IMR-90 (cell line): ENCODE data around the gene UBN1. TPM values are rescaled to one million over a fixed set of nuclear protein-coding genes. Genes with fewer than 3 reads are reported as not detected.

ENCODE experiments used
- ATAC-seq: fragments of 200-7000 bp; cut with Tn5 transposase; 2 replicates; pipeline ENCODE4 v1.9.1; 2020; ENCODE audit warnings: low read depth, mild to moderate bottlenecking, moderate library complexity
- BruUV-seq: library from RNA; stranded (reverse); fragments of 400-500 nt; replicated peaks from 2 replicates; lab custom pipeline; 2021; lab: Mats Ljungman, UMichigan
- CTCF ChIA-PET: fragments of 300-600 bp; formaldehyde crosslinking; extraction: SDS; loops from one replicate; lab custom pipeline; 2021; ENCODE audit warnings: antibody characterized with exemption; lab: Yijun Ruan, JAX
- POLR2A ChIA-PET: fragments of 300-600 bp; sonication (Branson Sonifier 250); formaldehyde crosslinking; loops from one replicate; lab custom pipeline; 2022; ENCODE audit warnings: antibody characterized with exemption; ENCODE audit not compliant: unreplicated experiment; lab: Charles Lee
- DNase-seq: peaks from one replicate; pipeline ENCODE4 v3.0.0; 2013
- H2AFZ ChIP-seq: replicated peaks from 2 replicates; pipeline ENCODE3; 2013; ENCODE audit warnings: low read length, mild to moderate bottlenecking; ENCODE audit not compliant: poor library complexity
- H2AK5ac ChIP-seq: 2 replicates; pipeline ENCODE4 v1.6.1; 2013; ENCODE audit warnings: low read depth, low read length, inconsistent platforms
- H2AK9ac ChIP-seq: replicated peaks from 2 replicates; pipeline ENCODE3; 2013; ENCODE audit warnings: mild to moderate bottlenecking, low read depth, low read length, moderate library complexity; ENCODE audit not compliant: poor library complexity
- H2BK120ac ChIP-seq: 2 replicates; pipeline ENCODE4 v1.6.1; 2013; ENCODE audit warnings: low read depth, low read length, inconsistent platforms
- H2BK15ac ChIP-seq: 3 replicates; pipeline ENCODE4 v1.6.1; 2013; ENCODE audit warnings: low read depth, low read length, inconsistent platforms
- H2BK20ac ChIP-seq: 2 replicates; pipeline ENCODE4 v1.6.1; 2013; ENCODE audit warnings: low read depth, mild to moderate bottlenecking, inconsistent platforms, low read length, moderate library complexity
- H2BK5ac ChIP-seq: 2 replicates; pipeline ENCODE4 v1.6.1; 2013; ENCODE audit warnings: mild to moderate bottlenecking, low read depth, low read length, inconsistent platforms; ENCODE audit not compliant: poor library complexity, severe bottlenecking
- H3K14ac ChIP-seq: replicated peaks from 2 replicates; pipeline ENCODE4 v1.6.1; 2013; ENCODE audit warnings: low read depth, low read length, inconsistent platforms
- H3K18ac ChIP-seq: 2 replicates; pipeline ENCODE4 v1.6.1; 2013; ENCODE audit warnings: low read depth, low read length, control low read depth
- H3K23ac ChIP-seq: 2 replicates; pipeline ENCODE4 v1.6.1; 2013; ENCODE audit warnings: low read depth, low read length, inconsistent platforms
- H3K27ac ChIP-seq: 2 replicates; pipeline ENCODE4 v1.5.1; 2013; ENCODE audit warnings: mild to moderate bottlenecking, control low read depth, low read length; ENCODE audit not compliant: insufficient read depth
- H3K27me3 ChIP-seq: 2 replicates; pipeline ENCODE4 v1.6.1; 2013; ENCODE audit warnings: low read length; ENCODE audit not compliant: control insufficient read depth, insufficient read depth
- H3K36me3 ChIP-seq: 2 replicates; pipeline ENCODE4 v1.6.1; 2013; ENCODE audit warnings: low read length, mixed read lengths; ENCODE audit not compliant: control insufficient read depth, insufficient read depth
- H3K4ac ChIP-seq: 2 replicates; pipeline ENCODE4 v1.6.1; 2013; ENCODE audit warnings: low read depth, low read length, inconsistent platforms
- H3K4me1 ChIP-seq: 2 replicates; pipeline ENCODE4 v1.6.1; 2013; ENCODE audit warnings: low read length, mixed read lengths; ENCODE audit not compliant: control insufficient read depth, insufficient read depth
- H3K4me2 ChIP-seq: 2 replicates; pipeline ENCODE4 v1.6.1; 2013; ENCODE audit warnings: low read depth, mild to moderate bottlenecking, control low read depth, low read length, moderate library complexity
- H3K4me3 ChIP-seq: 2 replicates; pipeline ENCODE4 v1.5.1; 2013; ENCODE audit warnings: low read depth, mild to moderate bottlenecking, control low read depth, low read length, moderate library complexity; ENCODE audit not compliant: insufficient read depth
- H3K56ac ChIP-seq: 2 replicates; pipeline ENCODE4 v1.6.1; 2013; ENCODE audit warnings: low read length, inconsistent platforms; ENCODE audit not compliant: insufficient read depth; ENCODE audit errors: extremely low read depth
- H3K79me1 ChIP-seq, 2 experiments: 2 replicates each; pipeline ENCODE4 v1.6.1; 2013; ENCODE audit warnings: low read length in 2 of 2, inconsistent platforms in 1 of 2, low read depth in 1 of 2
- H3K9ac ChIP-seq: 2 replicates; pipeline ENCODE4 v1.6.1; 2013; ENCODE audit warnings: low read depth, low read length, control low read depth
- H3K9me1 ChIP-seq: 2 replicates; pipeline ENCODE4 v1.6.1; 2013; ENCODE audit warnings: low read length, inconsistent platforms; ENCODE audit not compliant: insufficient read depth
- H3K9me3 ChIP-seq: 2 replicates; pipeline ENCODE4 v1.6.1; 2013; ENCODE audit warnings: low read length; ENCODE audit not compliant: control insufficient read depth, insufficient read depth
- H4K20me1 ChIP-seq: 2 replicates; pipeline ENCODE4 v1.6.1; 2013; ENCODE audit warnings: low read length, inconsistent platforms; ENCODE audit not compliant: insufficient read depth
- H4K5ac ChIP-seq: 2 replicates; pipeline ENCODE4 v1.6.1; 2013; ENCODE audit warnings: mild to moderate bottlenecking, low read depth, low read length, control low read depth
- H4K8ac ChIP-seq, 2 experiments: 2 replicates each; pipeline ENCODE4 v1.6.1; 2013; ENCODE audit warnings: low read depth in 2 of 2, low read length in 2 of 2, control low read depth in 1 of 2, inconsistent platforms in 1 of 2
- H4K91ac ChIP-seq: 2 replicates; pipeline ENCODE4 v1.6.1; 2013; ENCODE audit warnings: low read depth, low read length, inconsistent platforms; ENCODE audit not compliant: insufficient read depth
- BHLHE40 ChIP-seq: fragments of 150-350 bp; IDR thresholded peaks from 2 replicates; pipeline ENCODE4 v1.6.1; 2016; ENCODE audit warnings: mild to moderate bottlenecking, low read depth, low read length
- CEBPB ChIP-seq: IDR thresholded peaks from 2 replicates; pipeline ENCODE4 v1.6.1; 2012; ENCODE audit warnings: low read depth, low read length, improper control_type of control experiment
- CHD1 ChIP-seq: IDR thresholded peaks from 2 replicates; pipeline ENCODE4 v1.6.1; 2012; ENCODE audit warnings: low read depth, low read length, improper control_type of control experiment
- FOS ChIP-seq: fragments of 150-350 bp; IDR thresholded peaks from 2 replicates; pipeline ENCODE4 v1.6.1; 2016; ENCODE audit warnings: low read depth, low read length
- MAFK ChIP-seq: IDR thresholded peaks from 2 replicates; pipeline ENCODE4 v1.6.1; 2012; ENCODE audit warnings: low read depth, low read length, improper control_type of control experiment
- MAZ ChIP-seq: IDR thresholded peaks from 2 replicates; pipeline ENCODE4 v1.6.1; 2012; ENCODE audit warnings: low read depth, mild to moderate bottlenecking, low read length, improper control_type of control experiment, moderate library complexity, borderline replicate concordance
- NFE2L2 ChIP-seq: fragments of 150-350 bp; IDR thresholded peaks from 2 replicates; pipeline ENCODE4 v1.6.1; 2016; ENCODE audit warnings: low read depth, mild to moderate bottlenecking, low read length
- POLR2A ChIP-seq: IDR thresholded peaks from 2 replicates; pipeline ENCODE4 v1.6.1; 2012; ENCODE audit warnings: mild to moderate bottlenecking, low read depth, low read length
- RAD21 ChIP-seq: IDR thresholded peaks from 2 replicates; pipeline ENCODE4 v1.6.1; 2012; ENCODE audit warnings: low read length, improper control_type of control experiment
- RCOR1 ChIP-seq: IDR thresholded peaks from 2 replicates; pipeline ENCODE4 v1.6.1; 2012; ENCODE audit warnings: mild to moderate bottlenecking, low read length, improper control_type of control experiment; ENCODE audit not compliant: insufficient replicate concordance
- RFX5 ChIP-seq: IDR thresholded peaks from 2 replicates; pipeline ENCODE4 v1.8.0; 2012; ENCODE audit warnings: low read depth, mild to moderate bottlenecking, low read length, moderate library complexity
- SMC3 ChIP-seq: fragments of 150-350 bp; IDR thresholded peaks from 2 replicates; pipeline ENCODE4 v1.6.1; 2016; ENCODE audit warnings: low read depth, mild to moderate bottlenecking, antibody characterized with exemption, low read length, moderate library complexity
- WGBS, 2 experiments: methylation state at CpG; one replicate each; pipeline versions ENCODE4 v1.1.5 to v1.1.7; 2013; ENCODE audit warnings: missing lambda C conversion rate in 2 of 2; ENCODE audit not compliant: insufficient read length in 1 of 2; ENCODE audit errors: extremely low coverage in 2 of 2; 5-methylcytosine and 5-hydroxymethylcytosine counted together
- dilution Hi-C: fragments of 300-500 bp; cut with HindIII; formaldehyde crosslinking; loops from one replicate; pipeline ENCODE4 v1.14.3; 2018; ENCODE audit warnings: low sequenced_read_pairs; ENCODE audit not compliant: unreplicated experiment
- in situ Hi-C: fragments of 300-500 bp; cut with MboI; formaldehyde crosslinking; loops from 3 replicates; pipeline ENCODE4 v1.14.3; 2019; ENCODE audit warnings: low sequenced_read_pairs, inconsistent platforms, mixed read lengths
- intact Hi-C: fragments of 100-400 bp; cut with micrococcal nuclease; formaldehyde crosslinking; loops from 2 replicates; pipeline ENCODE4 v1.10.0; 2022
- polyA plus RNA-seq, 3 experiments: library from polyadenylated mRNA; depleted of rRNA; stranded (reverse); fragments of >200 nt; gene quantifications; 2 replicates each; pipeline ENCODE4 v1.2.3, GENCODE V29; 2012; ENCODE audit warnings: low replicate concordance in 1 of 3
- total RNA-seq: library from RNA; depleted of rRNA; stranded (reverse); fragments of >200 nt; gene quantifications from 2 replicates; pipeline ENCODE4 v1.2.3, GENCODE V29; 2012
- TF ChIP-seq, protein P1 (sequence below): fragments of 150-350 bp; IDR thresholded peaks from 2 replicates; pipeline ENCODE4 v1.6.1; 2017; ENCODE audit warnings: mild to moderate bottlenecking, antibody characterized with exemption, low read length, low read depth
- TF ChIP-seq, protein P2 (sequence below): conservative IDR thresholded peaks from 2 replicates; pipeline ENCODE4 v1.5.1; 2012; ENCODE audit warnings: mild to moderate bottlenecking, low read depth, low read length, improper control_type of control experiment
- TF ChIP-seq, protein P3 (sequence below): fragments of 150-350 bp; IDR thresholded peaks from 2 replicates; pipeline ENCODE4 v1.6.1; 2016; ENCODE audit warnings: low read depth, mild to moderate bottlenecking, low read length, moderate library complexity, borderline replicate concordance

Gene UBN1
- total and polyA plus RNA-seq, 2 of the 4 experiments (the other 2 are of a cell fraction) = 5.7 to 16.3 TPM

DNA sequence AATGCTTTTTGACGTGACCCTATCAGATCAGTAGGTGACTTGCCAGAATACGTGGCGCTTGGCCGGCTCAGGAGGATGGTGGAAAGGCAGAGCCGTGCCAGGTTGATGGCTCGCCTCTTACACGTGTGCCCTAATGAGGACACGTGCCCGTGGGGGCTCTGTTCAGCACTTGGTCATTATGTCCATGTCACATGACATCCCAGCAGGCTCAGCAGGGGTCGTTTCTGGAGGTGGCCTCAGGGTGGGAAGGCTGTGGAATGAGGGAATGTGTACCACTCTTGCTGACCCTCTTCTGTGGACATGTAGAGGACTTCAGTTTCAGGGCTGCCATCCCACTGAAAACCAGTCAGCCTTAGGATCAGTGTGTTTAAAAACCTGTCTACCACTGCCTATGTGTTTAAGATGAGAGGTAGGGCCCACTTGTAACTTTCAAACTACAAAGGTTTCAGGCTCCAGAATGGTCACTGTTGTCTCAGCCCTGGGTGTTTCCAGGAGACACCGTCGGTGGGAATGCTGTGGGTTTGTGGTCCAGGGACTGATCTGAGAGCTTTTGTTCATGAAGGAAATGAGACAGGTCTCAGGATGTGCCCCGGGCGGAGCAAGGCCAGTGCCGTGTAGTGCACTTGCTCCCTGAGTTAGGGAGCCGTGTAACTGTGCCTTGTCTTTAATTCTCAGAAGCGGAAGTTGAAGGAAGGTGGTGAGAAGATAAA is 12.1 kb downstream of the UBN1 start:
- Histone ChIP-seq H3K9me1 (0 out of 2 replicates have a peak, but pooled peaks cover 1% of the 10 kb centered on the region), H3K18ac (no peak overlapping the region), H2BK120ac (no peak overlapping the region), H3K9ac (no peak overlapping the region), H3K27ac (no peak overlapping the region), H2BK20ac (no peak overlapping the region), H3K23ac (no peak overlapping the region; the same call in 1 of the 2 replicates), H3K56ac (no peak overlapping the region), H3K4ac (no peak overlapping the region), H3K14ac (no peak overlapping the region), H3K4me3 (no peak overlapping the region), H4K91ac (no peak overlapping the region), H2AK9ac (no peak overlapping the region), H3K27me3 (no peaks in the 10 kb centered on the region), H3K4me2 (no peak overlapping the region), H2AFZ (no peak overlapping the region), H2BK5ac (no peak overlapping the region), H2BK15ac (no peak overlapping the region), H2AK5ac (no peak overlapping the region), H3K79me1 (peaks cover 23 to 48% of the 10 kb centered on the region in 2 experiments), H3K36me3 (peaks cover 54% of the 10 kb centered on the region), H3K4me1 (no peaks in the 10 kb centered on the region; the same call in 1 of the 2 replicates), H4K5ac (no peak overlapping the region), H4K20me1 (peaks cover 15% of the 10 kb centered on the region; the same call in 1 of the 2 replicates), H4K8ac (no peak overlapping the region), H3K9me3 (no peaks in the 10 kb centered on the region)
- DNase-seq (no peak), ATAC-seq (no peak)
- intact Hi-C loops = no loop called here
- ChIA-PET CTCF (no interaction called here), POLR2A (no interaction called here)
- dilution Hi-C loops = no loop called here
- WGBS, 2 experiments = 93% methylated on average over 8 of the region's 17 CpGs; no CpG with 5 or more reads in 1 of the 2 experiments
- in situ Hi-C loops = no loop called here
- TF ChIP-seq RFX5 (no peak), SMC3 (no peak), MAFK (no peak), CHD1 (no peak), BHLHE40 (no peak), RAD21 (no peak), RCOR1 (no peak), FOS (no peak), NFE2L2 (no peak), POLR2A (no peak), CEBPB (no peak), MAZ (no peak)
- TF ChIP-seq, protein P1, sequence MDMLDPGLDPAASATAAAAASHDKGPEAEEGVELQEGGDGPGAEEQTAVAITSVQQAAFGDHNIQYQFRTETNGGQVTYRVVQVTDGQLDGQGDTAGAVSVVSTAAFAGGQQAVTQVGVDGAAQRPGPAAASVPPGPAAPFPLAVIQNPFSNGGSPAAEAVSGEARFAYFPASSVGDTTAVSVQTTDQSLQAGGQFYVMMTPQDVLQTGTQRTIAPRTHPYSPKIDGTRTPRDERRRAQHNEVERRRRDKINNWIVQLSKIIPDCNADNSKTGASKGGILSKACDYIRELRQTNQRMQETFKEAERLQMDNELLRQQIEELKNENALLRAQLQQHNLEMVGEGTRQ = no peak
- TF ChIP-seq, protein P2, sequence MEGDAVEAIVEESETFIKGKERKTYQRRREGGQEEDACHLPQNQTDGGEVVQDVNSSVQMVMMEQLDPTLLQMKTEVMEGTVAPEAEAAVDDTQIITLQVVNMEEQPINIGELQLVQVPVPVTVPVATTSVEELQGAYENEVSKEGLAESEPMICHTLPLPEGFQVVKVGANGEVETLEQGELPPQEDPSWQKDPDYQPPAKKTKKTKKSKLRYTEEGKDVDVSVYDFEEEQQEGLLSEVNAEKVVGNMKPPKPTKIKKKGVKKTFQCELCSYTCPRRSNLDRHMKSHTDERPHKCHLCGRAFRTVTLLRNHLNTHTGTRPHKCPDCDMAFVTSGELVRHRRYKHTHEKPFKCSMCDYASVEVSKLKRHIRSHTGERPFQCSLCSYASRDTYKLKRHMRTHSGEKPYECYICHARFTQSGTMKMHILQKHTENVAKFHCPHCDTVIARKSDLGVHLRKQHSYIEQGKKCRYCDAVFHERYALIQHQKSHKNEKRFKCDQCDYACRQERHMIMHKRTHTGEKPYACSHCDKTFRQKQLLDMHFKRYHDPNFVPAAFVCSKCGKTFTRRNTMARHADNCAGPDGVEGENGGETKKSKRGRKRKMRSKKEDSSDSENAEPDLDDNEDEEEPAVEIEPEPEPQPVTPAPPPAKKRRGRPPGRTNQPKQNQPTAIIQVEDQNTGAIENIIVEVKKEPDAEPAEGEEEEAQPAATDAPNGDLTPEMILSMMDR = no peak
- TF ChIP-seq, protein P3, sequence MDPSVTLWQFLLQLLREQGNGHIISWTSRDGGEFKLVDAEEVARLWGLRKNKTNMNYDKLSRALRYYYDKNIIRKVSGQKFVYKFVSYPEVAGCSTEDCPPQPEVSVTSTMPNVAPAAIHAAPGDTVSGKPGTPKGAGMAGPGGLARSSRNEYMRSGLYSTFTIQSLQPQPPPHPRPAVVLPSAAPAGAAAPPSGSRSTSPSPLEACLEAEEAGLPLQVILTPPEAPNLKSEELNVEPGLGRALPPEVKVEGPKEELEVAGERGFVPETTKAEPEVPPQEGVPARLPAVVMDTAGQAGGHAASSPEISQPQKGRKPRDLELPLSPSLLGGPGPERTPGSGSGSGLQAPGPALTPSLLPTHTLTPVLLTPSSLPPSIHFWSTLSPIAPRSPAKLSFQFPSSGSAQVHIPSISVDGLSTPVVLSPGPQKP = no peak
- no TSS peak for BruUV-seq
